Measurements from ENCODE around the gene ACADM. TPM values are rescaled to one million over a fixed set of nuclear protein-coding genes. Genes with fewer than 3 reads are reported as not detected.
A peak's percentile ranks its signal among the peaks of the same experiment; 100 is the strongest.
"Not testable (repeated sequence)": the region's sequence is repeated elsewhere in the genome, so short reads cannot be mapped to it uniquely, and the experiment has no call there.

ACADM gene
- total RNA-seq, 1 donor from 2014 or later, result 29.6 TPM

GRCh38 chr1:75758543-75758942 is 34.0 kb downstream of the ACADM start:
- H3K4me2 ChIP-seq (ENCODE audit: low read length); H3K4me1 Mint-ChIP-seq (ENCODE audit: low read depth, unreplicated experiment); H3K4me3 ChIP-seq (ENCODE audit: insufficient read depth, low read depth, low read length); DNase-seq (ENCODE audit: low read depth); H3K9ac ChIP-seq (ENCODE audit: low read length); H3K27me3 ChIP-seq (ENCODE audit: insufficient read depth, low read length); H2AFZ ChIP-seq (ENCODE audit: low read depth, low read length); H3K27me3 Mint-ChIP-seq (ENCODE audit: low read depth, unreplicated experiment); H3K27ac ChIP-seq (ENCODE audit: low read depth, low read length); FAIRE-seq; H3K9me3 ChIP-seq (ENCODE audit: insufficient read depth, low read depth, low read length); H3K4me3 Mint-ChIP-seq (ENCODE audit: unreplicated experiment); H3K4me1 ChIP-seq (ENCODE audit: insufficient read depth, low read length); H3K79me2 ChIP-seq (ENCODE audit: insufficient read depth, low read length); H4K20me1 ChIP-seq (ENCODE audit: insufficient read depth, low read length); H3K27ac Mint-ChIP-seq (ENCODE audit: unreplicated experiment): not testable (repeated sequence)
- H3K36me3 ChIP-seq (ENCODE audit: insufficient read depth, low read length), result peaks cover 10% of the 10 kb centered on the region
- Mint-ChIP-seq H3K36me3 (ENCODE audit: low read depth, unreplicated experiment) (peaks cover 42% of the 10 kb centered on the region), H3K9me3 (ENCODE audit: unreplicated experiment) (peaks cover 27% of the 10 kb centered on the region)

DNA sequence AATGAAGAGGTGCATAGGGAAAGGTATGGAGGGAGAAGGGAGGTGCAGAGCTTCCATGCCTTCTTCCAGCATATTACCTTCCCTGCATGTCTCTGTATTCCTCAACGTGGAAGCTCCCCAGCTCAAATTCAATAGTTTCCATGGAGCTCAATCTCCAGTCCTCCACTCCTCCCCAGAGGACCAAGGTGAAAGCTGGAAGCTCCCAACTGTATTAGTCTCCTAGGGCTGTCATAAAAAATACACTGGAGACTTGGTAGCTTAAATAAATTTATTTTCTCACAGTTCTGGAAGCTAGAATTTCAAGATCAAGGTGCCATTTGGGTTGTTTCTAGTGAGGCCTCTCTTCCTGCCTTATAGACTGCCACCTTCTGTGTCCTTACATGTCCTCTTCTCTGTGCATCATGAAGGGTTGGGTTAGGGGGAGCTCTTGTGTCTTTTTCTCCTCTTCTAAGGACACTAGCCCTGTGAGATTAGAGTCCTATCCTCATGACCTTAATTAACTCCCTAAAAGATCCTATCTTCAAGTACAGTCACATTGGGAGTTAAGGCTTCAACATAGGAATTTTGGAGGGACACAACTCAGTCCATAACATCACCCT is 39.6 kb downstream of the ACADM start:
- Histone ChIP-seq H3K9me3 (ENCODE audit: insufficient read depth, low read depth, low read length) (no peaks in the 10 kb centered on the region), H3K4me2 (ENCODE audit: low read length) (no peak overlapping the region), H3K4me3 (ENCODE audit: insufficient read depth, low read depth, low read length) (no peak overlapping the region), H3K79me2 (ENCODE audit: insufficient read depth, low read length) (no peaks in the 10 kb centered on the region), H3K36me3 (ENCODE audit: insufficient read depth, low read length) (no peaks in the 10 kb centered on the region), H4K20me1 (ENCODE audit: insufficient read depth, low read length) (no peaks in the 10 kb centered on the region), H3K27ac (ENCODE audit: low read depth, low read length) (no peak overlapping the region), H2AFZ (ENCODE audit: low read depth, low read length) (no peak overlapping the region), H3K27me3 (ENCODE audit: insufficient read depth, low read length) (no peaks in the 10 kb centered on the region), H3K9ac (ENCODE audit: low read length) (no peak overlapping the region), H3K4me1 (ENCODE audit: insufficient read depth, low read length) (peaks cover 4% of the 10 kb centered on the region)
- Mint-ChIP-seq H3K36me3 (ENCODE audit: low read depth, unreplicated experiment) (peaks cover 3% of the 10 kb centered on the region), H3K9me3 (ENCODE audit: unreplicated experiment) (no peaks in the 10 kb centered on the region), H3K4me3 (ENCODE audit: unreplicated experiment) (no peak overlapping the region), H3K27ac (ENCODE audit: unreplicated experiment) (no peak overlapping the region), H3K4me1 (ENCODE audit: low read depth, unreplicated experiment) (peaks cover 19% of the 10 kb centered on the region), H3K27me3 (ENCODE audit: low read depth, unreplicated experiment) (no peaks in the 10 kb centered on the region)
- TF ChIP-seq, protein P1, sequence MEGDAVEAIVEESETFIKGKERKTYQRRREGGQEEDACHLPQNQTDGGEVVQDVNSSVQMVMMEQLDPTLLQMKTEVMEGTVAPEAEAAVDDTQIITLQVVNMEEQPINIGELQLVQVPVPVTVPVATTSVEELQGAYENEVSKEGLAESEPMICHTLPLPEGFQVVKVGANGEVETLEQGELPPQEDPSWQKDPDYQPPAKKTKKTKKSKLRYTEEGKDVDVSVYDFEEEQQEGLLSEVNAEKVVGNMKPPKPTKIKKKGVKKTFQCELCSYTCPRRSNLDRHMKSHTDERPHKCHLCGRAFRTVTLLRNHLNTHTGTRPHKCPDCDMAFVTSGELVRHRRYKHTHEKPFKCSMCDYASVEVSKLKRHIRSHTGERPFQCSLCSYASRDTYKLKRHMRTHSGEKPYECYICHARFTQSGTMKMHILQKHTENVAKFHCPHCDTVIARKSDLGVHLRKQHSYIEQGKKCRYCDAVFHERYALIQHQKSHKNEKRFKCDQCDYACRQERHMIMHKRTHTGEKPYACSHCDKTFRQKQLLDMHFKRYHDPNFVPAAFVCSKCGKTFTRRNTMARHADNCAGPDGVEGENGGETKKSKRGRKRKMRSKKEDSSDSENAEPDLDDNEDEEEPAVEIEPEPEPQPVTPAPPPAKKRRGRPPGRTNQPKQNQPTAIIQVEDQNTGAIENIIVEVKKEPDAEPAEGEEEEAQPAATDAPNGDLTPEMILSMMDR (IDR thresholded peaks at IDR 0.05; ENCODE audit: insufficient read depth, low read depth, low read length), result no peak
- TF ChIP-seq EZH2 (IDR thresholded peaks at IDR 0.05; ENCODE audit: insufficient read depth, low read length), result no peak
- FAIRE-seq (no peak), DNase-seq (ENCODE audit: low read depth) (no peak)

DNA sequence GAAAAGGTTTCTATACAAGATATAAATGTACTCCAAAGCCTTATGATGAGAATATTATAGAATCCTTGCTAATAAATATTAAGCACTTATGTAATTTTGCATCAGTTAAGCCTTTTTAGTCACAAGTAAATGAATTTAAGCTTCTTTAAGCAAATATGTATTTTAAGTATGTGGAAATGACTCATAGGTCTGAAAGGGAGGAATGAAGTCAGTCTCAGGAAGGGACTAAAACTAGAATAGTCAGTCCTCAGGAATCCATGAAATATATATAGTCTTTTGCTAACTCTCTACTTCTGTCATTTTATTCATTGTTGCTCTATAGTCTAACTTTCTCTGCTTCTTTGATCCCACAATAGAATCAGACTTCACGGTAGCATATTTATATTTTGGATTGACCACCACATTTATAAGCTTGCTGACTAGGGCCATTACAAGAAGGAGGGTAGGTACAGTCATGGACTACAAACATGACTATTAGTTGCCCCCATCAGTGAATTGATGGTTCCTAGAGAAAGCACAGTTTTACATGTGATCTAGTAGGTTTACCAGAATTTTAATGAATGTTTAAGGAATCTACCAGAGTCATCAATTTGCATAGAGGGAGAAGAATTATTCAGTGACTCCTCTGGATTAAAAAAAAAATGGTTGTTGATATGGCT is 41.3 kb downstream of the ACADM start:
- Mint-ChIP-seq H3K4me1 (ENCODE audit: low read depth, unreplicated experiment) (peaks cover 19% of the 10 kb centered on the region), H3K36me3 (ENCODE audit: low read depth, unreplicated experiment) (no peaks in the 10 kb centered on the region), H3K27me3 (ENCODE audit: low read depth, unreplicated experiment) (no peaks in the 10 kb centered on the region), H3K9me3 (ENCODE audit: unreplicated experiment) (no peaks in the 10 kb centered on the region), H3K4me3 (ENCODE audit: unreplicated experiment) (no peak overlapping the region), H3K27ac (ENCODE audit: unreplicated experiment) (peak overlapping the region; percentile 95)
- Histone ChIP-seq H3K9me3 (ENCODE audit: insufficient read depth, low read depth, low read length) (no peaks in the 10 kb centered on the region), H3K4me2 (ENCODE audit: low read length) (peak overlapping the region; percentile 66), H3K27ac (ENCODE audit: low read depth, low read length) (peak overlapping the region; percentile 80), H3K4me1 (ENCODE audit: insufficient read depth, low read length) (peaks cover 4% of the 10 kb centered on the region), H3K4me3 (ENCODE audit: insufficient read depth, low read depth, low read length) (no peak overlapping the region), H3K9ac (ENCODE audit: low read length) (peak overlapping the region; percentile 34), H2AFZ (ENCODE audit: low read depth, low read length) (peak overlapping the region; percentile 11), H3K36me3 (ENCODE audit: insufficient read depth, low read length) (no peaks in the 10 kb centered on the region), H4K20me1 (ENCODE audit: insufficient read depth, low read length) (no peaks in the 10 kb centered on the region), H3K27me3 (ENCODE audit: insufficient read depth, low read length) (no peaks in the 10 kb centered on the region), H3K79me2 (ENCODE audit: insufficient read depth, low read length) (no peaks in the 10 kb centered on the region)
- no peak for TF ChIP-seq EZH2 (IDR thresholded peaks at IDR 0.05; ENCODE audit: insufficient read depth, low read length)
- TF ChIP-seq, protein P1 (IDR thresholded peaks at IDR 0.05; ENCODE audit: insufficient read depth, low read depth, low read length), result no peak
- FAIRE-seq (peak; percentile 90), DNase-seq (ENCODE audit: low read depth) (peak; percentile 90)

All from astrocyte (in vitro differentiated cells and primary cell).